B cell (primary cell): ENCODE data around the gene PDE10A. TPM values are rescaled to one million over a fixed set of nuclear protein-coding genes. Genes with fewer than 3 reads are reported as not detected.

Source experiments
- ATAC-seq: fragments of 200-7000 bp; cut with Tn5 transposase; one replicate; pipeline ENCODE4 v1.10.0; 2021; ENCODE audit warnings: low read depth, mild to moderate bottlenecking, moderate number of reproducible peaks, moderate library complexity
- CTCF ChIA-PET: fragments of 350-600 bp; sonication (Branson Sonifier 250); formaldehyde crosslinking; loops from one replicate; lab custom pipeline; 2021; ENCODE audit warnings: antibody characterized with exemption, inconsistent platforms; lab: Charles Lee
- POLR2A ChIA-PET: fragments of 350-600 bp; sonication (Branson Sonifier 250); formaldehyde crosslinking; loops from one replicate; lab custom pipeline; 2021; ENCODE audit warnings: antibody characterized with exemption; lab: Charles Lee
- DNase-seq: peaks from one replicate; pipeline ENCODE4 v3.0.0; 2013
- H2AFZ ChIP-seq: 2 replicates; pipeline ENCODE4 v1.6.1; 2012; ENCODE audit warnings: mild to moderate bottlenecking, low read depth, low read length; ENCODE audit not compliant: insufficient read depth, poor library complexity, severe bottlenecking
- H3K27ac ChIP-seq, 2 donors: 1 replicate in 1 of 2; 2 replicates in 1 of 2; pipeline ENCODE4 v1.5.1; 2012 to 2013; ENCODE audit warnings: low read length in 2 of 2, mild to moderate bottlenecking in 2 of 2, moderate library complexity in 1 of 2
- H3K27me3 ChIP-seq, 4 experiments: fragments of 200-600 bp in 1 of 4; sonication (generic) in 1 of 4; replicated peaks in 1 of 4; 1 replicate in 2 of 4; 2 replicates in 2 of 4; pipeline versions ENCODE4 v1.6.1 to v1.7.0; 2013 to 2016; ENCODE audit warnings: low read length in 3 of 4, mild to moderate bottlenecking in 2 of 4, mixed read lengths in 1 of 4, moderate library complexity in 1 of 4; ENCODE audit not compliant: insufficient read depth in 4 of 4, control insufficient read depth in 3 of 4; ENCODE audit errors: control extremely low read depth in 1 of 4
- H3K36me3 ChIP-seq, 2 experiments: replicated peaks in 1 of 2; 1 replicate in 1 of 2; 2 replicates in 1 of 2; pipeline versions ENCODE4 v1.6.1 to v1.7.1; 2013; ENCODE audit warnings: low read length in 1 of 2; ENCODE audit not compliant: insufficient read depth in 2 of 2, control insufficient read depth in 1 of 2; ENCODE audit errors: control extremely low read depth in 1 of 2, extremely low read depth in 1 of 2
- H3K4me1 ChIP-seq, 2 donors: fragments of 200-600 bp in 1 of 2; sonication (generic) in 1 of 2; 1 replicate in 1 of 2; 2 replicates in 1 of 2; pipeline versions ENCODE4 v1.5.1 to v1.6.1; 2013 to 2017; ENCODE audit warnings: low read length in 2 of 2; ENCODE audit not compliant: control insufficient read depth in 2 of 2, insufficient read depth in 2 of 2
- H3K4me2 ChIP-seq: replicated peaks from 2 replicates; pipeline ENCODE3; 2012; ENCODE audit warnings: mild to moderate bottlenecking, low read depth, low read length; ENCODE audit not compliant: poor library complexity, severe bottlenecking
- H3K4me3 ChIP-seq, 5 experiments: fragments of 200-600 bp in 1 of 5; sonication (generic) in 1 of 5; 1 replicate in 3 of 5; 2 replicates in 2 of 5; pipeline versions ENCODE4 v1.5.1 to v1.7.0; 2011 to 2016; ENCODE audit warnings: low read length in 4 of 5, mild to moderate bottlenecking in 4 of 5, low read depth in 2 of 5, control low read depth in 1 of 5, moderate library complexity in 1 of 5; ENCODE audit not compliant: insufficient read depth in 1 of 5; ENCODE audit errors: control extremely low read depth in 1 of 5, extremely low read depth in 1 of 5
- H3K79me2 ChIP-seq: fragments of 200-600 bp; sonication (generic); one replicate; pipeline ENCODE4 v1.6.0; 2016; ENCODE audit warnings: low read length; ENCODE audit not compliant: control insufficient read depth, insufficient read depth
- H3K9ac ChIP-seq: fragments of 200-600 bp; sonication (generic); 2 replicates; pipeline ENCODE4 v1.6.1; 2017; ENCODE audit warnings: mild to moderate bottlenecking, low read length, moderate library complexity
- H3K9me3 ChIP-seq, 3 donors: one replicate each; pipeline versions ENCODE4 v1.6.1 to v1.7.1; 2013; ENCODE audit warnings: low read length in 2 of 3; ENCODE audit not compliant: control insufficient read depth in 2 of 3, insufficient read depth in 1 of 3; ENCODE audit errors: control extremely low read depth in 1 of 3
- H4K20me1 ChIP-seq: 2 replicates; pipeline ENCODE4 v1.6.0; 2012; ENCODE audit warnings: mild to moderate bottlenecking, low read length; ENCODE audit not compliant: insufficient read depth, control insufficient read depth, poor library complexity, severe bottlenecking
- H3K27ac Mint-ChIP-seq: one replicate; pipeline ENCODE4 v1.8.0; 2021; ENCODE audit warnings: mixed read lengths
- H3K27me3 Mint-ChIP-seq: one replicate; pipeline ENCODE4 v1.8.0; 2021; ENCODE audit warnings: mixed read lengths
- H3K4me1 Mint-ChIP-seq: one replicate; pipeline ENCODE4 v1.8.0; 2021; ENCODE audit warnings: mixed read lengths
- H3K4me3 Mint-ChIP-seq: one replicate; pipeline ENCODE4 v1.8.0; 2021; ENCODE audit warnings: mixed read lengths
- H3K9me3 Mint-ChIP-seq: one replicate; pipeline ENCODE4 v1.8.0; 2022; ENCODE audit warnings: mixed read lengths; ENCODE audit not compliant: insufficient read depth
- EZH2 ChIP-seq: IDR thresholded peaks from 2 replicates; pipeline ENCODE4 v1.6.1; 2012; ENCODE audit warnings: borderline replicate concordance, low read depth, mild to moderate bottlenecking, moderate library complexity, low read length; ENCODE audit not compliant: insufficient read depth, poor library complexity, severe bottlenecking
- WGBS: methylation state at CpG from one replicate; pipeline ENCODE4 v1.1.5; 2013; ENCODE audit warnings: missing lambda C conversion rate; ENCODE audit not compliant: insufficient coverage; 5-methylcytosine and 5-hydroxymethylcytosine counted together
- intact Hi-C: fragments of 100-400 bp; cut with micrococcal nuclease; formaldehyde crosslinking; loops from one replicate; pipeline ENCODE4 v1.10.0; 2022
- polyA plus RNA-seq: library from polyadenylated mRNA; depleted of rRNA; stranded (reverse); fragments of >200 nt; gene quantifications from 2 replicates; pipeline ENCODE4 v1.2.3, GENCODE V29; 2012
- total RNA-seq, 2 donors: library from RNA; stranded (reverse); fragments of 120-200 nt in 1 of 2; gene quantifications; 1 replicate in 1 of 2; 2 replicates in 1 of 2; pipeline versions ENCODE4 v1.2.3 to v1.2.4, GENCODE V29; 2013 to 2022
- TF ChIP-seq, protein P1 (sequence below): fragments of 200-600 bp; IDR thresholded peaks from one replicate; pipeline ENCODE4 v1.8.0; 2022; ENCODE audit warnings: antibody characterized with exemption, mild to moderate bottlenecking

Gene PDE10A
- total and polyA plus RNA-seq, 2 donors (not counting 1 experiment from before 2014, with no cell fraction given), result not detected

GRCh38 chr6:165671222-165671768, 8.3 kb upstream of the PDE10A start:
- no peaks in the 10 kb centered on the region for H3K9me3 Mint-ChIP-seq
- H3K4me3 ChIP-seq, result no peak overlapping the region
- H3K4me1 ChIP-seq, result no peaks in the 10 kb centered on the region
- H3K79me2 ChIP-seq, result no peaks in the 10 kb centered on the region
- no peaks in the 10 kb centered on the region for H4K20me1 ChIP-seq
- no peaks in the 10 kb centered on the region for H3K4me1 Mint-ChIP-seq
- intact Hi-C loops, result no loop called here
- CTCF ChIA-PET, result no interaction called here
- H3K27ac ChIP-seq, result no peak overlapping the region
- H3K4me3 Mint-ChIP-seq, result no peak overlapping the region
- no peak overlapping the region for H3K27ac Mint-ChIP-seq
- no peak overlapping the region for H3K4me2 ChIP-seq
- ATAC-seq, result no peak
- peaks cover 0 to under 1% (median 0%) of the 10 kb centered on the region in 3 donors for H3K9me3 ChIP-seq
- no peaks in the 10 kb centered on the region for H3K36me3 ChIP-seq
- H3K9ac ChIP-seq, result no peak overlapping the region
- peaks cover 6% of the 10 kb centered on the region for H3K27me3 Mint-ChIP-seq
- no peak overlapping the region for H2AFZ ChIP-seq
- no peak for DNase-seq
- H3K27me3 ChIP-seq, result no peaks in the 10 kb centered on the region
- TF ChIP-seq, protein P1, sequence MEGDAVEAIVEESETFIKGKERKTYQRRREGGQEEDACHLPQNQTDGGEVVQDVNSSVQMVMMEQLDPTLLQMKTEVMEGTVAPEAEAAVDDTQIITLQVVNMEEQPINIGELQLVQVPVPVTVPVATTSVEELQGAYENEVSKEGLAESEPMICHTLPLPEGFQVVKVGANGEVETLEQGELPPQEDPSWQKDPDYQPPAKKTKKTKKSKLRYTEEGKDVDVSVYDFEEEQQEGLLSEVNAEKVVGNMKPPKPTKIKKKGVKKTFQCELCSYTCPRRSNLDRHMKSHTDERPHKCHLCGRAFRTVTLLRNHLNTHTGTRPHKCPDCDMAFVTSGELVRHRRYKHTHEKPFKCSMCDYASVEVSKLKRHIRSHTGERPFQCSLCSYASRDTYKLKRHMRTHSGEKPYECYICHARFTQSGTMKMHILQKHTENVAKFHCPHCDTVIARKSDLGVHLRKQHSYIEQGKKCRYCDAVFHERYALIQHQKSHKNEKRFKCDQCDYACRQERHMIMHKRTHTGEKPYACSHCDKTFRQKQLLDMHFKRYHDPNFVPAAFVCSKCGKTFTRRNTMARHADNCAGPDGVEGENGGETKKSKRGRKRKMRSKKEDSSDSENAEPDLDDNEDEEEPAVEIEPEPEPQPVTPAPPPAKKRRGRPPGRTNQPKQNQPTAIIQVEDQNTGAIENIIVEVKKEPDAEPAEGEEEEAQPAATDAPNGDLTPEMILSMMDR, result no peak
- TF ChIP-seq EZH2, result no peak
- POLR2A ChIA-PET, result no interaction called here
- WGBS, result 75% methylated on average over 3 of the region's 6 CpGs

GRCh38 chr6:165668951-165669350, 5.9 kb upstream of the PDE10A start:
- Histone ChIP-seq H4K20me1 (no peaks in the 10 kb centered on the region), H3K79me2 (no peaks in the 10 kb centered on the region), H3K4me2 (no peak overlapping the region), H3K4me1 (no peaks in the 10 kb centered on the region), H3K4me3 (no peak overlapping the region), H3K27me3 (peaks cover 0 to 9% (median under 1%) of the 10 kb centered on the region in 4 experiments), H3K27ac (no peak overlapping the region), H2AFZ (no peak overlapping the region), H3K36me3 (no peaks in the 10 kb centered on the region), H3K9ac (no peak overlapping the region), H3K9me3 (peaks cover 0 to under 1% (median 0%) of the 10 kb centered on the region in 3 donors)
- POLR2A ChIA-PET, result no interaction called here
- DNase-seq (no peak), ATAC-seq (no peak)
- no peak overlapping the region for H3K27ac Mint-ChIP-seq
- intact Hi-C loops, result no loop called here
- no peak overlapping the region for H3K4me3 Mint-ChIP-seq
- peaks cover 3% of the 10 kb centered on the region for H3K4me1 Mint-ChIP-seq
- WGBS, result 77% methylated on average over 3 of the region's 8 CpGs
- TF ChIP-seq, protein P1, result no peak
- no peak for TF ChIP-seq EZH2
- CTCF ChIA-PET, result no interaction called here
- peaks cover 21% of the 10 kb centered on the region for H3K27me3 Mint-ChIP-seq
- H3K9me3 Mint-ChIP-seq, result no peaks in the 10 kb centered on the region
